HepG2 (cell line): ENCODE measurements around the gene USP34. TPM values are rescaled to one million over a fixed set of nuclear protein-coding genes. Genes with fewer than 3 reads are reported as not detected.

Experiments used
- ATF7 ChIP-seq, 2 experiments: fragments of 450-650 bp in 1 of 2; sonication (generic) in 1 of 2; formaldehyde crosslinking in 1 of 2; IDR thresholded peaks; 2 replicates each; pipeline versions ENCODE4 v1.4.0 to v1.6.1; 2016 to 2020; ENCODE audit warnings: antibody characterized with exemption in 1 of 2, mild to moderate bottlenecking in 1 of 2, missing genetic modification reagents in 1 of 2
- CCAR2 ChIP-seq: fragments of 200-400 bp; formaldehyde crosslinking; optimal IDR thresholded peaks from 2 replicates; pipeline ENCODE3; 2018; ENCODE audit warnings: low read depth, mild to moderate bottlenecking, low read length, moderate library complexity
- CHD4 ChIP-seq: fragments of 200-600 bp; sonication (generic); IDR thresholded peaks from 2 replicates; pipeline ENCODE4 v1.7.0; 2017; ENCODE audit warnings: mild to moderate bottlenecking, low read length, borderline replicate concordance
- GATAD1 ChIP-seq: IDR thresholded peaks from 2 replicates; pipeline ENCODE4 v1.6.1; 2016; ENCODE audit warnings: missing genetic modification reagents, missing compliant biosample characterization
- MYPOP ChIP-seq: sonication (generic); formaldehyde crosslinking; IDR thresholded peaks from 2 replicates; pipeline ENCODE4 v1.8.1; 2023; ENCODE audit warnings: mild to moderate bottlenecking, moderate library complexity, missing genetic modification reagents
- NFKB2 ChIP-seq: sonication (generic); formaldehyde crosslinking; IDR thresholded peaks from 2 replicates; pipeline ENCODE4 v1.4.0; 2020; ENCODE audit warnings: missing genetic modification reagents, borderline replicate concordance
- NFYC ChIP-seq: IDR thresholded peaks from 2 replicates; pipeline ENCODE4 v1.6.1; 2016; ENCODE audit warnings: missing genetic modification reagents, missing compliant biosample characterization
- PITX1 ChIP-seq: sonication (generic); formaldehyde crosslinking; IDR thresholded peaks from 2 replicates; pipeline ENCODE4 v1.5.1; 2020; ENCODE audit warnings: mild to moderate bottlenecking, missing genetic modification reagents
- RBM22 ChIP-seq: fragments of 200-400 bp; formaldehyde crosslinking; optimal IDR thresholded peaks from 2 replicates; pipeline ENCODE3; 2017; ENCODE audit warnings: mild to moderate bottlenecking, low read length, moderate library complexity
- SALL2 ChIP-seq: sonication (generic); formaldehyde crosslinking; IDR thresholded peaks from 2 replicates; pipeline ENCODE4 v1.8.1; 2023; ENCODE audit warnings: mild to moderate bottlenecking, missing genetic modification reagents, inconsistent platforms
- SMAD1 ChIP-seq: sonication (generic); formaldehyde crosslinking; IDR thresholded peaks from 2 replicates; pipeline ENCODE4 v1.4.0; 2020; ENCODE audit warnings: missing genetic modification reagents, low read depth, mild to moderate bottlenecking, borderline replicate concordance
- SMAD3 ChIP-seq: sonication (generic); formaldehyde crosslinking; IDR thresholded peaks from 2 replicates; pipeline ENCODE4 v1.4.0; 2020; ENCODE audit warnings: missing genetic modification reagents
- ZC3H13 ChIP-seq: sonication (generic); formaldehyde crosslinking; IDR thresholded peaks from 2 replicates; pipeline ENCODE4 v1.8.1; 2023; ENCODE audit warnings: mild to moderate bottlenecking, missing genetic modification reagents, moderate library complexity
- ZFP91 ChIP-seq: sonication (generic); formaldehyde crosslinking; IDR thresholded peaks from 2 replicates; pipeline ENCODE4 v1.9.0; 2022; ENCODE audit warnings: missing genetic modification reagents, mild to moderate bottlenecking, borderline replicate concordance
- ZNF101 ChIP-seq: sonication (generic); formaldehyde crosslinking; IDR thresholded peaks from 2 replicates; pipeline ENCODE4 v1.4.0; 2020; ENCODE audit warnings: mild to moderate bottlenecking, low read depth, missing genetic modification reagents, borderline replicate concordance
- ZNF367 ChIP-seq: sonication (generic); formaldehyde crosslinking; IDR thresholded peaks from 2 replicates; pipeline ENCODE4 v1.4.0; 2020; ENCODE audit warnings: missing genetic modification reagents, borderline replicate concordance
- ZNF629 ChIP-seq: sonication (generic); formaldehyde crosslinking; conservative IDR thresholded peaks from 2 replicates; pipeline ENCODE4 v1.5.0; 2020; ENCODE audit warnings: missing genetic modification reagents
- polyA plus RNA-seq, 8 experiments: library from polyadenylated mRNA; depleted of rRNA in 3 of 8; stranded (reverse) in 7 of 8; unstranded in 1 of 8; fragments of >200 nt; fragmentation: Illumina TruSeq in 4 of 8; extraction: Trizol in 4 of 8; gene quantifications; 2 replicates each; pipeline versions ENCODE4 v1.2.1 to v1.2.3, GENCODE V29; 2011 to 2016; ENCODE audit warnings: low read depth in 4 of 8, missing spikeins in 1 of 8, mixed read lengths in 1 of 8; ENCODE audit not compliant: insufficient read depth in 1 of 8
- total RNA-seq, 5 experiments: library from RNA; depleted of rRNA; stranded (reverse); fragments of >200 nt; fragmentation: Illumina TruSeq; extraction: Trizol; gene quantifications; 2 replicates each; pipeline ENCODE4 v1.2.3, GENCODE V29; 2016; ENCODE audit warnings: low read depth in 1 of 5
- TF ChIP-seq, protein P1 (sequence below): sonication (generic); formaldehyde crosslinking; IDR thresholded peaks from 2 replicates; pipeline ENCODE4 v1.8.0; 2022; ENCODE audit warnings: low read depth, missing genetic modification reagents
- TF ChIP-seq, protein P2 (sequence below): sonication (generic); formaldehyde crosslinking; IDR thresholded peaks from 2 replicates; pipeline ENCODE4 v1.4.0; 2020; ENCODE audit warnings: missing genetic modification reagents, borderline replicate concordance

USP34 gene
- total and polyA plus RNA-seq, 2 of the 13 experiments (the other 11 are each of a cell fraction or from before 2014, with no cell fraction given): 99.2 to 100 TPM

DNA sequence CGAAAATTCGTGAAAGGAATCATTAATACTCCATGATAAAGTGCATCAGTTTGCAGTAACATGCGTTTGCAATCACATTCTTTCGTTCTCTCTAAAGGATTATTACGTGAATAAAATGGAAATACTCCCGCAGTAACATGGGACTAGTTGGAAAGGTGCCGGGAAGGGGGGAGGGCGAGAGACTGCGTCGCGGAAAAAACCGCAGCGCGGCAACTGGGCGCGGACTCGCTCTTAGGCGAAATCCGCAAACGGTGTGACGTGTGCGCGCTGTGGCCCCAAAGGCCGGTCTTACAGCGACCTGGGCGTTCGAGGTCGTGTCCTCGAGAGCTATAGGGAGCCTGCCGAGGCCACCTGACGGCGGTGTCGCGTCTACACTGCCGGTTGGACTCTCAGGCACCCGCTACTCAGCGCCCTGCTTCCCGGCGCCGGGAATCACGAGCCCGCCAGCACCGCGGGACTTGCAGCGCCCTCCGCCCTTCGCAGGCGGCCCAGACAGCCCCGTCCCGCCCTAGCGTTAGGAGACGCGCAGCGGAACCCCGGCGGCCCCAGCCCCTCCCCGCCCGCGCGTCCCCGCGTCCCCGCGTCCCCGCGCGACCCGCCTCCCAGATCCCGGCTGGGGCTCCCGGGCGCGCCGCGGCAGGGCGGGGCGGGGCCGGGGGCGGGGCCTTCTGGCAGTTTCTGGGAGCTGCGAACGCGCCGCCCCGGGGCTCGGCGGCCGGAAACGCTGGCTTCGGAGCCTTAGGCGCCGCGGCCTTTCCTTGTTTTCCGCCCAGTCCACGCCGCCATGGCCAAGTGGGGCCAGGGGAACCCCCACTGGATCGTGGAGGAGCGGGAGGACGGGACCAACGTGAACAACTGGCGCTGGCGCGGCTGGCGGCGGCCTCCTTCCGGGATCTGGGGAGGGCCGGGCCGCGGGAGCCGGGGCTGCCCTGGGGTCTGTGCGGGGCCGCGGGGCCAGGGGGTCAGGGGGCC, 293.8 kb downstream of the USP34 start (continued):
- TF ChIP-seq CHD4: no peak
- peak; percentile 36 for TF ChIP-seq NFYC
- no peak for TF ChIP-seq ATF7 (IDR thresholded peaks at IDR 0.05)
- no peak; the same call in 1 of the 2 replicates for TF ChIP-seq ATF7 (CRISPR knock-in tag; IDR thresholded peaks at IDR 0.05)
- TF ChIP-seq, protein P1, sequence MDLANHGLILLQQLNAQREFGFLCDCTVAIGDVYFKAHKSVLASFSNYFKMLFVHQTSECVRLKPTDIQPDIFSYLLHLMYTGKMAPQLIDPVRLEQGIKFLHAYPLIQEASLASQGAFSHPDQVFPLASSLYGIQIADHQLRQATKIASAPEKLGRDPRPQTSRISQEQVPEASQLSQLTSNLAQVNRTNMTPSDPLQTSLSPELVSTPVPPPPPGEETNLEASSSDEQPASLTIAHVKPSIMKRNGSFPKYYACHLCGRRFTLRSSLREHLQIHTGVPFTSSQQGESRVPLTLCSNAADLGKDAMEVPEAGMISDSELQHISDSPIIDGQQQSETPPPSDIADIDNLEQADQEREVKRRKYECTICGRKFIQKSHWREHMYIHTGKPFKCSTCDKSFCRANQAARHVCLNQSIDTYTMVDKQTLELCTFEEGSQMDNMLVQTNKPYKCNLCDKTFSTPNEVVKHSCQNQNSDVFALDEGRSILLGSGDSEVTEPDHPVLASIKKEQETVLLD (CRISPR knock-in tag): peak; percentile 94
- TF ChIP-seq SALL2: peak; percentile 63; the same call in 1 of the 2 replicates
- peak; percentile 95 for TF ChIP-seq ZC3H13 (CRISPR knock-in tag)
- TF ChIP-seq GATAD1: peak; percentile 70
- TF ChIP-seq ZNF629 (CRISPR knock-in tag): peak; percentile 54
- TF ChIP-seq ZNF101 (CRISPR knock-in tag): peak; percentile 42; the same call in 1 of the 2 replicates
- TF ChIP-seq, protein P2, sequence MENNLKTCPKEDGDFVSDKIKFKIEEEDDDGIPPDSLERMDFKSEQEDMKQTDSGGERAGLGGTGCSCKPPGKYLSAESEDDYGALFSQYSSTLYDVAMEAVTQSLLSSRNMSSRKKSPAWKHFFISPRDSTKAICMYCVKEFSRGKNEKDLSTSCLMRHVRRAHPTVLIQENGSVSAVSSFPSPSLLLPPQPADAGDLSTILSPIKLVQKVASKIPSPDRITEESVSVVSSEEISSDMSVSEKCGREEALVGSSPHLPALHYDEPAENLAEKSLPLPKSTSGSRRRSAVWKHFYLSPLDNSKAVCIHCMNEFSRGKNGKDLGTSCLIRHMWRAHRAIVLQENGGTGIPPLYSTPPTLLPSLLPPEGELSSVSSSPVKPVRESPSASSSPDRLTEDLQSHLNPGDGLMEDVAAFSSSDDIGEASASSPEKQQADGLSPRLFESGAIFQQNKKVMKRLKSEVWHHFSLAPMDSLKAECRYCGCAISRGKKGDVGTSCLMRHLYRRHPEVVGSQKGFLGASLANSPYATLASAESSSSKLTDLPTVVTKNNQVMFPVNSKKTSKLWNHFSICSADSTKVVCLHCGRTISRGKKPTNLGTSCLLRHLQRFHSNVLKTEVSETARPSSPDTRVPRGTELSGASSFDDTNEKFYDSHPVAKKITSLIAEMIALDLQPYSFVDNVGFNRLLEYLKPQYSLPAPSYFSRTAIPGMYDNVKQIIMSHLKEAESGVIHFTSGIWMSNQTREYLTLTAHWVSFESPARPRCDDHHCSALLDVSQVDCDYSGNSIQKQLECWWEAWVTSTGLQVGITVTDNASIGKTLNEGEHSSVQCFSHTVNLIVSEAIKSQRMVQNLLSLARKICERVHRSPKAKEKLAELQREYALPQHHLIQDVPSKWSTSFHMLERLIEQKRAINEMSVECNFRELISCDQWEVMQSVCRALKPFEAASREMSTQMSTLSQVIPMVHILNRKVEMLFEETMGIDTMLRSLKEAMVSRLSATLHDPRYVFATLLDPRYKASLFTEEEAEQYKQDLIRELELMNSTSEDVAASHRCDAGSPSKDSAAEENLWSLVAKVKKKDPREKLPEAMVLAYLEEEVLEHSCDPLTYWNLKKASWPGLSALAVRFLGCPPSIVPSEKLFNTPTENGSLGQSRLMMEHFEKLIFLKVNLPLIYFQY (CRISPR knock-in tag): peak; percentile 89
- TF ChIP-seq NFKB2: peak; percentile 90; the same call in 1 of the 2 replicates
- TF ChIP-seq ZFP91 (CRISPR knock-in tag): peak; percentile 93
- TF ChIP-seq RBM22: no peak
- 0 out of 2 replicates have a peak, but pooled peaks have one; percentile 53 for TF ChIP-seq SMAD3
- TF ChIP-seq ZNF367 (CRISPR knock-in tag): peak; percentile 85; the same call in 1 of the 2 replicates
- peak; percentile 57 for TF ChIP-seq PITX1 (CRISPR knock-in tag)
- peak; percentile 99 for TF ChIP-seq MYPOP
- TF ChIP-seq CCAR2: no peak
- no peak; the same call in 1 of the 2 replicates for TF ChIP-seq SMAD1 (CRISPR knock-in tag)
